K562 (cell line): Measurements from ENCODE around the gene FDPS. TPM values are rescaled to one million over a fixed set of nuclear protein-coding genes. Genes with fewer than 3 reads are reported as not detected.

ENCODE experiments used
- ARID1B ChIP-seq: fragments of 450-650 bp; IDR thresholded peaks from 2 replicates; pipeline ENCODE4 v1.6.1; 2016; ENCODE audit warnings: antibody characterized with exemption, mild to moderate bottlenecking, inconsistent platforms
- ELK1 ChIP-seq: sonication (generic); formaldehyde crosslinking; IDR thresholded peaks from 2 replicates; pipeline ENCODE4 v1.8.1; 2022; ENCODE audit warnings: missing genetic modification reagents
- FOXP4 ChIP-seq: sonication (generic); formaldehyde crosslinking; IDR thresholded peaks from 2 replicates; pipeline ENCODE4 v1.8.0; 2022; ENCODE audit warnings: mild to moderate bottlenecking, missing genetic modification reagents, borderline replicate concordance
- PHTF2 ChIP-seq: fragments of 250-450 bp; sonication (Bioruptor Pico); IDR thresholded peaks from 2 replicates; pipeline ENCODE4 v1.5.0; 2021; ENCODE audit warnings: mild to moderate bottlenecking
- SMARCA5 ChIP-seq: fragments of 450-650 bp; IDR thresholded peaks from 2 replicates; pipeline ENCODE4 v1.6.1; 2016
- SNIP1 ChIP-seq: fragments of 450-650 bp; IDR thresholded peaks from 2 replicates; pipeline ENCODE4 v1.7.1; 2017; ENCODE audit warnings: low read depth, mild to moderate bottlenecking
- ZBTB40 ChIP-seq, 2 experiments: fragments of 450-650 bp in 1 of 2; sonication (generic) in 1 of 2; formaldehyde crosslinking in 1 of 2; IDR thresholded peaks; 2 replicates each; pipeline versions ENCODE4 v1.7.1 to v1.9.0; 2016 to 2022; ENCODE audit warnings: inconsistent platforms in 1 of 2, mild to moderate bottlenecking in 1 of 2, missing genetic modification reagents in 1 of 2
- ZBTB49 ChIP-seq: sonication (generic); formaldehyde crosslinking; IDR thresholded peaks from 2 replicates; pipeline ENCODE4 v1.8.0; 2022; ENCODE audit warnings: missing genetic modification reagents, mild to moderate bottlenecking, borderline replicate concordance
- ZFX ChIP-seq: sonication (generic); formaldehyde crosslinking; IDR thresholded peaks from 2 replicates; pipeline ENCODE4 v1.8.0; 2022; ENCODE audit warnings: mild to moderate bottlenecking, missing genetic modification reagents, moderate library complexity
- polyA plus RNA-seq, 8 experiments: library from polyadenylated mRNA; depleted of rRNA in 4 of 8; stranded (reverse) in 5 of 8; unstranded in 3 of 8; fragments of >200 nt; fragmentation: Nextera tagmentation in 2 of 8; fragmentation: Illumina TruSeq in 1 of 8; extraction: Ambion mirVana in 2 of 8; extraction: Trizol in 1 of 8; gene quantifications; 2 replicates each; pipeline versions ENCODE4 v1.2.1 to v1.2.3, GENCODE V29; 2011 to 2014; ENCODE audit warnings: inconsistent platforms in 1 of 8, missing spikeins in 1 of 8
- total RNA-seq, 7 experiments: library from RNA; depleted of rRNA in 6 of 7; stranded (reverse); fragments of >200 nt in 6 of 7; fragmentation: Illumina TruSeq in 2 of 7; extraction: Trizol in 2 of 7; gene quantifications; 2 replicates each; pipeline versions ENCODE4 v1.2.1 to v1.2.3, GENCODE V29; 2011 to 2021; ENCODE audit warnings: low replicate concordance in 1 of 7

Gene FDPS
- total and polyA plus RNA-seq, 9 of the 15 experiments (the other 6 are each of a cell fraction or from before 2014, with no cell fraction given) = 247 to 884 (median 360) TPM

GRCh38 chr1:155272466-155273342 is 36.0 kb upstream of the FDPS start (continued):
- TF ChIP-seq FOXP4 (CRISPR knock-in tag) (0 out of 2 replicates have a peak, but pooled peaks have one; percentile 13), ZBTB49 (CRISPR knock-in tag) (no peak), ZFX (CRISPR knock-in tag) (peak; percentile 50), ELK1 (no peak), PHTF2 (CRISPR knock-in tag) (no peak), ZBTB40 (IDR thresholded peaks at IDR 0.05) (peak; percentile 59; the same call in 1 of the 2 replicates), ZBTB40 (CRISPR knock-in tag; IDR thresholded peaks at IDR 0.05) (no peak), SMARCA5 (no peak), SNIP1 (no peak; the same call in 1 of the 2 replicates), ARID1B (0 out of 2 replicates have a peak, but pooled peaks have one; percentile 20)
